GM19438 (cell line): ENCODE data around the gene ZSCAN4.

Experiments used
- ATAC-seq: cut with Tn5 transposase; IDR thresholded peaks from one replicate; pipeline ENCODE4 v1.9.1; 2021; ENCODE audit warnings: low read depth; ENCODE audit not compliant: unreplicated experiment

The ZSCAN4 gene

GRCh38 chr19:57668635-57669034, at the start of gene ZSCAN4:
Gene ZSCAN4 (plus strand): TSS chr19:57668935. CDS start chr19:57676146, 7,211 bp downstream.
- ATAC-seq: no peak

GRCh38 chr19:57620673-57621348, 47.9 kb upstream of the ZSCAN4 start:
- ATAC-seq: no peak

- no peak for ATAC-seq
Observed at GRCh38 chr19:57623091-57623490, 45.6 kb upstream of the ZSCAN4 start.

GRCh38 chr19:57632987-57633831, 35.5 kb upstream of the ZSCAN4 start, which contains the start of gene ZNF211:
Gene ZNF211 (plus strand): TSS chr19:57633168. CDS start chr19:57633347, 179 bp downstream.
- ATAC-seq: peak; percentile 88

GRCh38 chr19:57633832-57634131, 35.0 kb upstream of the ZSCAN4 start:
- ATAC-seq: no peak

- ATAC-seq: no peak
Observed at GRCh38 chr19:57637379-57637778, 31.4 kb upstream of the ZSCAN4 start.

- ATAC-seq: no peak
Observed at GRCh38 chr19:57641715-57642234, 27.0 kb upstream of the ZSCAN4 start.

- no peak for ATAC-seq
Observed at GRCh38 chr19:57642396-57643046, 26.2 kb upstream of the ZSCAN4 start.

GRCh38 chr19:57643734-57644133, 25.0 kb upstream of the ZSCAN4 start:
- ATAC-seq: no peak

GRCh38 chr19:57648331-57649003, 20.3 kb upstream of the ZSCAN4 start:
- no peak for ATAC-seq

GRCh38 chr19:57651654-57651996, 17.1 kb upstream of the ZSCAN4 start:
- ATAC-seq: no peak

- no peak for ATAC-seq
Observed at GRCh38 chr19:57653689-57654088, 15.0 kb upstream of the ZSCAN4 start.

- ATAC-seq: no peak
Observed at GRCh38 chr19:57655443-57655842, 13.3 kb upstream of the ZSCAN4 start.

GRCh38 chr19:57656346-57656745, 12.4 kb upstream of the ZSCAN4 start:
- ATAC-seq: no peak

GRCh38 chr19:57664269-57665127, 4.2 kb upstream of the ZSCAN4 start:
- no peak for ATAC-seq

GRCh38 chr19:57665261-57665806, 3.4 kb upstream of the ZSCAN4 start:
- ATAC-seq: no peak

- ATAC-seq: no peak
Observed at GRCh38 chr19:57667228-57667627, 1.5 kb upstream of the ZSCAN4 start.

- no peak for ATAC-seq
Observed at GRCh38 chr19:57671124-57671895, 2.6 kb downstream of the ZSCAN4 start.

GRCh38 chr19:57672466-57672865, 3.7 kb downstream of the ZSCAN4 start:
- no peak for ATAC-seq
